ENCODE data around the gene JARID2.

- TF ChIP-seq MAX (IDR thresholded peaks at IDR 0.05; ENCODE audit: low read depth, low read length) (no peak), POLR2A (IDR thresholded peaks at IDR 0.05; ENCODE audit: extremely low read depth, insufficient read length) (no peak), MYC (IDR thresholded peaks at IDR 0.05; ENCODE audit: low read depth, low read length) (no peak), CTCF (IDR thresholded peaks at IDR 0.05; ENCODE audit: low read depth, low read length) (no peak)
Measured at GRCh38 chr6:15357782-15358181, 111.9 kb downstream of the JARID2 start.

Data from NB4 (cell line).